Measurements from ENCODE around the gene SRRM4.

The SRRM4 gene

DNA sequence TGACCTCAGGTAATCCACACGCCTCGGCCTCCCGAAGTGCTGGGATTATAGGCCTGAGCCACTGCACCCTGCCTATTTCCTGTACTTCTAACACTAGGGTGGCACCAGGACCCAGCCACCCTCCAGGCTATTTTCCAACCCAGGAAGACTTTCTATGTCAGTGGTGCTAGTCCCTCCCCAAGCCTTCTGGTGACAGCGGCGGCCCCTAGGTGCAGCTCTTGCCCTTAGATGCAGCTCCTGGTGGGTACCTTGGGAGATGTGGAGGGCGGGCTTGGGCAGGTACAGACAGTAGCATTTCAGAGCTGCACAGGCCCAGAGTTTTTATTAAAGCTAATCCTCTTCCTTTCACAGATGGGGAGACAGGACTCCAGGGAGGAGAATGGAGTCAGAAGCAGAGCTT lies 62.8 kb downstream of the SRRM4 start:
- DNase-seq (ENCODE audit: low read depth): no peak
- TF ChIP-seq, protein P1, sequence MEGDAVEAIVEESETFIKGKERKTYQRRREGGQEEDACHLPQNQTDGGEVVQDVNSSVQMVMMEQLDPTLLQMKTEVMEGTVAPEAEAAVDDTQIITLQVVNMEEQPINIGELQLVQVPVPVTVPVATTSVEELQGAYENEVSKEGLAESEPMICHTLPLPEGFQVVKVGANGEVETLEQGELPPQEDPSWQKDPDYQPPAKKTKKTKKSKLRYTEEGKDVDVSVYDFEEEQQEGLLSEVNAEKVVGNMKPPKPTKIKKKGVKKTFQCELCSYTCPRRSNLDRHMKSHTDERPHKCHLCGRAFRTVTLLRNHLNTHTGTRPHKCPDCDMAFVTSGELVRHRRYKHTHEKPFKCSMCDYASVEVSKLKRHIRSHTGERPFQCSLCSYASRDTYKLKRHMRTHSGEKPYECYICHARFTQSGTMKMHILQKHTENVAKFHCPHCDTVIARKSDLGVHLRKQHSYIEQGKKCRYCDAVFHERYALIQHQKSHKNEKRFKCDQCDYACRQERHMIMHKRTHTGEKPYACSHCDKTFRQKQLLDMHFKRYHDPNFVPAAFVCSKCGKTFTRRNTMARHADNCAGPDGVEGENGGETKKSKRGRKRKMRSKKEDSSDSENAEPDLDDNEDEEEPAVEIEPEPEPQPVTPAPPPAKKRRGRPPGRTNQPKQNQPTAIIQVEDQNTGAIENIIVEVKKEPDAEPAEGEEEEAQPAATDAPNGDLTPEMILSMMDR (IDR thresholded peaks at IDR 0.05; ENCODE audit: insufficient read depth, low read depth, low read length, missing control alignments): no peak

DNA sequence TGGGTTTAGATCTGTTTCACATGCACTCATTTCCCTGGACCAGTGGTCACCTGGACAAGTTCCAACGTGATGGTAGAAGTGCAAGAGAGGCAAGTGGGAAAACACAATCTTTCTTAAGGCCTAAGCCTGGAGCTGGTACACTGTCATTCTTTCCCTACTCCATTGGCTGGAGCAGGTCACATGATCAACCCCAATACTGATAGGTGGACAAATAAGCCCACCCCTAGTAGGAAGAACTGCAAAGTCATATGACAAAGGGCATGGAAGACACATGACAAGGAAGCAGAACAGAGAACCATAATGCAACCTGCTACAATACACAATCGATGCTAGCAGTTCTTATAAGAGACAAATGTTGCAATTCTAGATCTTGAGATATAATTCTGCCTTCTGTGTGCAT lies 66.3 kb downstream of the SRRM4 start:
- DNase-seq (ENCODE audit: low read depth): no peak

More for the DNA sequence above, 62.8 kb downstream of the SRRM4 start:
- no peak overlapping the region for H3K4me3 ChIP-seq (ENCODE audit: low read length)

DNA sequence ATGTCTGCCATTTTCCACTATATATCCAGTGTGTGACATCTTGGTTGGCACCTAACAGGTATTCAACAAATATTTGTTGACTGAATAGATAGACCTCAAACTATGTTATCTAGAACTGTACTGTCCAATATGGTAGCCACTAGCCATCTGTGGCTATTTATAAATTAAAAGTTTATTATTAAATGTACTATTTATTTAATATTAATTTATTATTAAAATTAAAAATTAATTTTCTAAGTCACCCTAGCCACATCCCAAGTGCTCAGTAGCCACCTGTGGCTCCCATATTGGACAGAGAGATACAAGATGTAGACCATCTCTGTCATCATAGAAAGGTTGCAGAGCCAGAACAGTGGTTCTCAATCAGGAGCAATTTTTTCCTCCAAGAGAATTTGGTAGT lies 69.3 kb downstream of the SRRM4 start:
- H3K4me3 ChIP-seq (ENCODE audit: low read length): no peak overlapping the region
- TF ChIP-seq, protein P1 (IDR thresholded peaks at IDR 0.05; ENCODE audit: insufficient read depth, low read depth, low read length, missing control alignments): no peak
- DNase-seq (ENCODE audit: low read depth): no peak

More for the DNA sequence above, 66.3 kb downstream of the SRRM4 start:
- TF ChIP-seq, protein P1 (IDR thresholded peaks at IDR 0.05; ENCODE audit: insufficient read depth, low read depth, low read length, missing control alignments): no peak
- H3K4me3 ChIP-seq (ENCODE audit: low read length): no peak overlapping the region

DNA sequence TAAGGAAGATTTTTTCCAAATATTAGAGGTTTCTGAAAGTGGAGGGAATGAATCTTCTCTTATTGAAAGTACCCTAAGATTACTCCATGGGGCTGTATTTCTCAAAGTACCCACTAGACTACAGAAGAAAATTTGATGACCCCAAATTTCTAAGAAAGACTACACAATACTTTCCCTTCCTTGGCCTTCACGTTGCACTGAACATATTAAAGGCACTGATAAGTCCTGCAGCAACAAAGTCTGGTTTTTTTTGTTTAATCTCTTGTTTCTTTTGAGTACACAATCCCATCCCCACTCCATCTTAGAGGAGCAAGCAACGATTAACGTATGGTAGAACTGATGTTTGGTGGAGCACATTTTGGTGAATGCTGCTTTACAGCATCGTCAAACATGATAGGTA lies 70.1 kb downstream of the SRRM4 start:
- H3K4me3 ChIP-seq (ENCODE audit: low read length): no peak overlapping the region
- DNase-seq (ENCODE audit: low read depth): no peak
- TF ChIP-seq, protein P1 (IDR thresholded peaks at IDR 0.05; ENCODE audit: insufficient read depth, low read depth, low read length, missing control alignments): no peak

DNA sequence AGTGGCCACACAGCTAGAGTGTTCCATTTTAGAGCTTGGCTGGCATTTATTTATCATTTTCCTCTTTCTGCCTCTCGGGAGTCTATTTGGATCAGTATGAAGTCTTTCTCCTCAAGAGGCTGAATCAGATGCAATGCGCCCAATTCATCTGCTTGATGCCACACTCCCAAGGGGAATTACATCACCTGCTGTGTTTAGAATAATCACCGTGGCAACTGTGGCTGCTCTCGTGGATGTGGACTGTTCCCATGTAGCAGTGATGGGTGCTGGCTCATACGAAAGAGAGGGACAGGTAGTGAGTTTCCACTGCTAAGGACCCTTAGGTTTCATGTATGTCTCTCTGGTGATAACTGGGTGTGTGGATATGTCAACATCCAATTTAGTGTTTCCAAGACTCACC lies 70.7 kb downstream of the SRRM4 start:
- TF ChIP-seq, protein P1 (IDR thresholded peaks at IDR 0.05; ENCODE audit: insufficient read depth, low read depth, low read length, missing control alignments): no peak
- DNase-seq (ENCODE audit: low read depth): no peak
- H3K4me3 ChIP-seq (ENCODE audit: low read length): no peak overlapping the region

DNA sequence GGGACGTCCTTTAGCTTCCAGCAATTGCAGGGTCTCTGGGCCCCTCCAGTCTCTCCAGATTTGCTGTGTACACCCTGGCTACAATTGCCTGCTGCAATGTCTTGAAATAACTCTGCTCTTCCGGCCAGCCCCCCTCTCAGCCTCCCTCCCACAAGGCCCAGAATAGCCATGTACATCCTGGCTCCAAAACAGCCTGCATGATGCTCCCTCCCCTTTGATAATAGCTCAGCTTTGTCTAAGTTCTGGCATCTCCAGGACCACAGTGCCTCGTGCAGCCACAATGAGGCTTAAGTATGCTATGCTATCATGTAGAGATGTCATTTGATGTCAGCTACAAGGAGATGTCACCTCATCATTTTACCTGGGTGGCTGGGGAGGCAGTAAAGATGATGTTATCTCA lies 74.6 kb downstream of the SRRM4 start:
- TF ChIP-seq, protein P1 (IDR thresholded peaks at IDR 0.05; ENCODE audit: insufficient read depth, low read depth, low read length, missing control alignments): no peak
- no peak overlapping the region for H3K4me3 ChIP-seq (ENCODE audit: low read length)
- no peak for DNase-seq (ENCODE audit: low read depth)

Data from epithelial cell of esophagus (primary cell).